ENCODE data around the gene TBC1D25. TPM values are rescaled to one million over a fixed set of nuclear protein-coding genes. Genes with fewer than 3 reads are reported as not detected.
A peak's percentile ranks its signal among the peaks of the same experiment; 100 is the strongest.

The TBC1D25 gene
- total RNA-seq, 1 donor from 2014 or later: 12.5 TPM

- peak overlapping the region; percentile 56 for H3K4me3 Mint-ChIP-seq (ENCODE audit: unreplicated experiment)
- no peak overlapping the region for H3K27ac Mint-ChIP-seq (ENCODE audit: unreplicated experiment)
- TF ChIP-seq CTCF (IDR thresholded peaks at IDR 0.05; ENCODE audit: unreplicated experiment): no peak
- H3K36me3 Mint-ChIP-seq (ENCODE audit: low read depth, unreplicated experiment): no peaks in the 10 kb centered on the region
- no peak for DNase-seq (ENCODE audit: low spot score)
- peaks cover 3% of the 10 kb centered on the region for H3K4me1 Mint-ChIP-seq (ENCODE audit: unreplicated experiment)
- peaks cover 4% of the 10 kb centered on the region for H3K27me3 Mint-ChIP-seq (ENCODE audit: unreplicated experiment)
- no peaks in the 10 kb centered on the region for H3K9me3 Mint-ChIP-seq (ENCODE audit: unreplicated experiment)
Measured at GRCh38 chrX:48590203-48591103, 50.9 kb downstream of the TBC1D25 start.

- Mint-ChIP-seq H3K9me3 (ENCODE audit: unreplicated experiment) (no peaks in the 10 kb centered on the region), H3K4me1 (ENCODE audit: unreplicated experiment) (peaks cover 3% of the 10 kb centered on the region), H3K4me3 (ENCODE audit: unreplicated experiment) (no peak overlapping the region), H3K27me3 (ENCODE audit: unreplicated experiment) (peaks cover 4% of the 10 kb centered on the region), H3K36me3 (ENCODE audit: low read depth, unreplicated experiment) (no peaks in the 10 kb centered on the region), H3K27ac (ENCODE audit: unreplicated experiment) (no peak overlapping the region)
- TF ChIP-seq CTCF (IDR thresholded peaks at IDR 0.05; ENCODE audit: unreplicated experiment): no peak
- no peak for DNase-seq (ENCODE audit: low spot score)
Measured at GRCh38 chrX:48591255-48591791, 51.8 kb downstream of the TBC1D25 start.

GRCh38 chrX:48592971-48593370, 53.5 kb downstream of the TBC1D25 start:
- Mint-ChIP-seq H3K27me3 (ENCODE audit: unreplicated experiment) (peaks cover 6% of the 10 kb centered on the region), H3K36me3 (ENCODE audit: low read depth, unreplicated experiment) (no peaks in the 10 kb centered on the region), H3K9me3 (ENCODE audit: unreplicated experiment) (no peaks in the 10 kb centered on the region), H3K4me1 (ENCODE audit: unreplicated experiment) (peaks cover 3% of the 10 kb centered on the region), H3K4me3 (ENCODE audit: unreplicated experiment) (no peak overlapping the region), H3K27ac (ENCODE audit: unreplicated experiment) (no peak overlapping the region)
- no peak for TF ChIP-seq CTCF (IDR thresholded peaks at IDR 0.05; ENCODE audit: unreplicated experiment)
- DNase-seq (ENCODE audit: low spot score): no peak

- H3K27ac Mint-ChIP-seq (ENCODE audit: unreplicated experiment): no peak overlapping the region
- no peak overlapping the region for H3K4me3 Mint-ChIP-seq (ENCODE audit: unreplicated experiment)
- H3K36me3 Mint-ChIP-seq (ENCODE audit: low read depth, unreplicated experiment): peaks cover under 1% of the 10 kb centered on the region
- DNase-seq (ENCODE audit: low spot score): no peak
- H3K27me3 Mint-ChIP-seq (ENCODE audit: unreplicated experiment): peaks cover 2% of the 10 kb centered on the region
- no peak for TF ChIP-seq CTCF (IDR thresholded peaks at IDR 0.05; ENCODE audit: unreplicated experiment)
- H3K9me3 Mint-ChIP-seq (ENCODE audit: unreplicated experiment): no peaks in the 10 kb centered on the region
- H3K4me1 Mint-ChIP-seq (ENCODE audit: unreplicated experiment): peaks cover 4% of the 10 kb centered on the region
Measured at GRCh38 chrX:48595929-48596328, 56.4 kb downstream of the TBC1D25 start.
